Measurements from ENCODE around the gene RHOBTB1.

RHOBTB1 gene

GRCh38 chr10:60898321-60898720, 45.7 kb downstream of the RHOBTB1 start:
- no peak overlapping the region for H3K4me3 ChIP-seq
- no peak overlapping the region for H3K27ac ChIP-seq
- TF ChIP-seq CTCF (IDR thresholded peaks at IDR 0.05): no peak
- no peak for DNase-seq (ENCODE audit: low spot score)

- DNase-seq (ENCODE audit: low spot score): no peak
- Histone ChIP-seq H3K27ac (peak overlapping the region; percentile 6 to 70), H3K4me3 (no peak overlapping the region)
- no peak for TF ChIP-seq CTCF (IDR thresholded peaks at IDR 0.05)
Measured at GRCh38 chr10:60896810-60897209, 47.2 kb downstream of the RHOBTB1 start.

GRCh38 chr10:60896033-60896432, 48.0 kb downstream of the RHOBTB1 start:
- Histone ChIP-seq H3K4me3 (no peak overlapping the region), H3K27ac (peak overlapping the region; percentile 6 to 70)
- no peak for DNase-seq (ENCODE audit: low spot score)
- no peak for TF ChIP-seq CTCF (IDR thresholded peaks at IDR 0.05)

GRCh38 chr10:60894786-60895185, 49.2 kb downstream of the RHOBTB1 start:
- H3K4me3 ChIP-seq: no peak overlapping the region

GRCh38 chr10:60893231-60893630, 50.8 kb downstream of the RHOBTB1 start:
- no peak for TF ChIP-seq CTCF (IDR thresholded peaks at IDR 0.05)
- Histone ChIP-seq H3K27ac (no peak overlapping the region), H3K4me3 (no peak overlapping the region)
- no peak for DNase-seq (ENCODE audit: low spot score)

More at GRCh38 chr10:60894786-60895185, 49.2 kb downstream of the RHOBTB1 start:
- no peak for DNase-seq (ENCODE audit: low spot score)
- no peak for TF ChIP-seq CTCF (IDR thresholded peaks at IDR 0.05)
- H3K27ac ChIP-seq: no peak overlapping the region

- Histone ChIP-seq H3K4me3 (no peak overlapping the region), H3K27ac (no peak overlapping the region)
- DNase-seq (ENCODE audit: low spot score): no peak
- TF ChIP-seq CTCF (IDR thresholded peaks at IDR 0.05): no peak
Measured at GRCh38 chr10:60892571-60892970, 51.4 kb downstream of the RHOBTB1 start.

- no peak for DNase-seq (ENCODE audit: low spot score)
- Histone ChIP-seq H3K4me3 (no peak overlapping the region), H3K27ac (no peak overlapping the region)
- TF ChIP-seq CTCF (IDR thresholded peaks at IDR 0.05): no peak
Measured at GRCh38 chr10:60890811-60891210, 53.2 kb downstream of the RHOBTB1 start.
